Thoracic aorta (tissue), 2 donors: ENCODE results near the gene EMX2. TPM values are rescaled to one million over a fixed set of nuclear protein-coding genes. Genes with fewer than 3 reads are reported as not detected.

ENCODE experiments used
- ATAC-seq: fragments of 150-250 bp; one replicate; pipeline ENCODE4 v1.8.0; 2017; ENCODE audit warnings: low read depth; ENCODE audit not compliant: insufficient number of reproducible peaks, low FRiP score
- DNase-seq: peaks from one replicate; pipeline ENCODE4 v3.0.0-alpha.2; 2020; ENCODE audit warnings: low spot score
- H3K27ac ChIP-seq, 2 donors: fragments of 200-600 bp; sonication (generic); 1 replicate in 1 of 2; 2 replicates in 1 of 2; pipeline ENCODE4 v1.5.1; 2016; ENCODE audit warnings: mild to moderate bottlenecking in 2 of 2, moderate library complexity in 2 of 2
- H3K27me3 ChIP-seq: fragments of 200-600 bp; sonication (generic); replicated peaks from 2 replicates; pipeline ENCODE4 v1.6.0; 2016; ENCODE audit warnings: mild to moderate bottlenecking; ENCODE audit not compliant: insufficient read depth
- H3K36me3 ChIP-seq: fragments of 200-600 bp; sonication (generic); one replicate; pipeline ENCODE4 v1.5.1; 2016
- H3K4me1 ChIP-seq, 2 donors: fragments of 200-600 bp; sonication (generic); 1 replicate in 1 of 2; 2 replicates in 1 of 2; pipeline versions ENCODE4 v1.5.1 to v1.6.0; 2016; ENCODE audit warnings: low read depth in 2 of 2, mild to moderate bottlenecking in 1 of 2; ENCODE audit not compliant: control insufficient read depth in 1 of 2
- H3K4me3 ChIP-seq: fragments of 200-600 bp; sonication (generic); 2 replicates; pipeline ENCODE4 v1.5.1; 2016; ENCODE audit warnings: mild to moderate bottlenecking
- H3K9me3 ChIP-seq: fragments of 200-600 bp; sonication (generic); 2 replicates; pipeline ENCODE4 v1.5.1; 2016
- total RNA-seq, 2 donors: library from RNA; depleted of rRNA; stranded (reverse); fragments of >200 nt; gene quantifications; one replicate each; pipeline versions ENCODE4 v1.1.0 to v1.2.3, GENCODE V29; 2016
- TF ChIP-seq, protein P1 (sequence below): fragments of 200-600 bp; sonication (generic); IDR thresholded peaks from one replicate; pipeline ENCODE4 v1.5.1; 2019; ENCODE audit warnings: antibody characterized with exemption

EMX2 gene
- total RNA-seq, 2 donors from 2014 or later, result not detected

DNA sequence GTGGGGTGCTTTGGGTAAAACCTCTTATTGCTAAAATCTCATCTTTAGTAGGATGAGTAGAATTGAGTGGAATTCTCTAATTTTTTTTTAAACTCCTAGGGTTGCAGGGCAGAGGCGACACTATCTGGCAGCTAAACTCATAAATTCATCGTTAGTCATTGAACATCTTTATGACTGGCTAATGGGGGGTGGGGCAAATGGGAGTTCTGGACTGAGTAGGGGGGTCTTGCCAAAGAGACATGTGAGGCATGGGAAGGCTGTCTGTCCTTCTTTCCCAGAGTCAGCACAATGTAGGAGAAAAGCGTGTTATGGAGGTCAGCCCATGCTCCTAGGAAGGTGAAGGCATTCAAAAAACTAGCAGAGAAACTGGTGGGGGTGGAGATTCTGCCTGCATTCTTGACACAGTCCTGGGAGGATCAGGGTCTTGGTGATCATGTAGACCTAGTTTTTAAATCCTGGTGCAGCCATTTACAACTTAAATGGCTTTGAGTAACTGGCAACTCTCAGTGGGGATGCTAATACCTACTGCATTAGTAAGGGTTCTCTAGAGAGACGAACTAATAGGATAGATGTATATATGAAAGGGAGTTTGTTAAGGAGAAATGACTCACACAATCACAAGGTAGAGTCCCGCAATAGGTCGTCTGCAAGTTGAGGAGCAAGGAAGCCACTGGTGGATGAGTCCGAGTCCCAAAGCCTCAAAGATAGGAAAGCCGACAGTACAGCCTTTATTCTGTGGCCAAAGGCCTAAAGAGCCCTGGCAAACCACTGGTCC, 47.7 kb downstream of the EMX2 start:
- Histone ChIP-seq H3K9me3 (peaks cover 2% of the 10 kb centered on the region), H3K27me3 (no peaks in the 10 kb centered on the region), H3K4me3 (no peak overlapping the region), H3K27ac (no peak overlapping the region), H3K4me1 (no peaks in the 10 kb centered on the region), H3K36me3 (no peaks in the 10 kb centered on the region)
- TF ChIP-seq, protein P1, sequence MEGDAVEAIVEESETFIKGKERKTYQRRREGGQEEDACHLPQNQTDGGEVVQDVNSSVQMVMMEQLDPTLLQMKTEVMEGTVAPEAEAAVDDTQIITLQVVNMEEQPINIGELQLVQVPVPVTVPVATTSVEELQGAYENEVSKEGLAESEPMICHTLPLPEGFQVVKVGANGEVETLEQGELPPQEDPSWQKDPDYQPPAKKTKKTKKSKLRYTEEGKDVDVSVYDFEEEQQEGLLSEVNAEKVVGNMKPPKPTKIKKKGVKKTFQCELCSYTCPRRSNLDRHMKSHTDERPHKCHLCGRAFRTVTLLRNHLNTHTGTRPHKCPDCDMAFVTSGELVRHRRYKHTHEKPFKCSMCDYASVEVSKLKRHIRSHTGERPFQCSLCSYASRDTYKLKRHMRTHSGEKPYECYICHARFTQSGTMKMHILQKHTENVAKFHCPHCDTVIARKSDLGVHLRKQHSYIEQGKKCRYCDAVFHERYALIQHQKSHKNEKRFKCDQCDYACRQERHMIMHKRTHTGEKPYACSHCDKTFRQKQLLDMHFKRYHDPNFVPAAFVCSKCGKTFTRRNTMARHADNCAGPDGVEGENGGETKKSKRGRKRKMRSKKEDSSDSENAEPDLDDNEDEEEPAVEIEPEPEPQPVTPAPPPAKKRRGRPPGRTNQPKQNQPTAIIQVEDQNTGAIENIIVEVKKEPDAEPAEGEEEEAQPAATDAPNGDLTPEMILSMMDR, result no peak
- ATAC-seq, result no peak
- no peak for DNase-seq

DNA sequence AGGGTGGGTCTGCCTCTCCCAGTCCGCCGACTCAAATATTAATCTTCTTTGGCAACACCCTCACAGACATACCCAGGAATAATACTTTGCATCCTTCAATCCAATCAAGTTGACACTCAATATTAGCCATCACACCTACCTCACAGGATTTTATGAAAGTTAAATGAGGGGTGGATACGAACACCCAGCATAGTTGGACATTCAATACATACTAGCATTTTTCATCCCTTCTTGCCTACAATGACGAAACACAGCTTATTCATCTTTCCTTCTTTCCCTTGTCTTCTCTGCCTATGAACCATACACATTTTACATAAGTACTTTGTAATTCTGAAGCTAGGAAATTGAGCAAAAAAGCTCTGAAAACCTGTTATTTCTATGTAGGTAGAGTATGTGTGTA, 48.5 kb downstream of the EMX2 start:
- no peaks in the 10 kb centered on the region for H3K4me1 ChIP-seq
- H3K4me3 ChIP-seq, result no peak overlapping the region
- TF ChIP-seq, protein P1, result no peak
- peaks cover 2% of the 10 kb centered on the region for H3K9me3 ChIP-seq
- H3K27me3 ChIP-seq, result no peaks in the 10 kb centered on the region
- DNase-seq (no peak), ATAC-seq (no peak)
- H3K27ac ChIP-seq, result no peak overlapping the region
- no peaks in the 10 kb centered on the region for H3K36me3 ChIP-seq

DNA sequence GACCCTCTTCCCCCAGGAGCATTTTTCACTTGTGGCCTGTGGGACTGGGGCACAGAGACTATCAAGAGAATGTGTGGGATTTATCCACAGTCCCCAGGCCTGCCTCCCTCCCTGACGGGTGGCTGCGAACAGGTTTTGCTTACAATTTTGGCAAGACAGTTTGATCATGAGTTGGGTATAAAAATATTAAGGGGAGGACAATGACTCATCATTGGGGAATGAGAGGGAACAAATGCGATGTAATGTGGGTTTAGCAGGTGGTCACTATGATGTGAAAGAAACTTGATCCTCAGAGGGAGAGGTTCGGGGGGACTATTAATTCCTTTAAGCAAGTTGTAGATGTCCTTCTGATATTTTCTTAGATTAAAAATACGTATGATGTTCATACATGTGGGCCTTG, 52.2 kb downstream of the EMX2 start:
- H3K27ac ChIP-seq, result no peak overlapping the region
- H3K4me3 ChIP-seq, result no peak overlapping the region
- DNase-seq, result no peak
- H3K4me1 ChIP-seq, result no peaks in the 10 kb centered on the region
- H3K27me3 ChIP-seq, result no peaks in the 10 kb centered on the region
- ATAC-seq, result no peak
- H3K9me3 ChIP-seq, result peaks cover 2% of the 10 kb centered on the region
- TF ChIP-seq, protein P1, result no peak
- no peaks in the 10 kb centered on the region for H3K36me3 ChIP-seq

DNA sequence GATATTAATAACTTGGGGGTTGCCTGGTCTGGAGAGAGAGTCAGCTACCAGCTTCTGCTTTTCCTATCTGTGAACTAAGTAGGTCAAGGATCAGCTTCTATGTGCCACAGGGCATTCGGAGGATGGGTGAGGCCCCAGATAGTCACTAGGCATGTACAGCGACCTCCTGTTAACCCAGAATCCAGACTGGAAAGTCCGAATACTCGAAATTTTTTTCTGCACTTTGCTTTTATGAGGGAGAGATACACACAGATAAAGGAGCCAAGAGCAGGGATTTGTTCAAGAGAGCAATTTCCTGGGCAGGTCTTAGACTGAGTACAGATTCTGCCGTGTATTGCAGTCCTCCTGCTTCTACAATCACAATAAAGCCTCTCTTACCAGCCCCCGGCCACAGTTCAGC, 54.2 kb downstream of the EMX2 start:
- Histone ChIP-seq H3K27ac (no peak overlapping the region), H3K9me3 (peaks cover 2% of the 10 kb centered on the region), H3K4me3 (no peak overlapping the region), H3K4me1 (no peaks in the 10 kb centered on the region), H3K27me3 (no peaks in the 10 kb centered on the region), H3K36me3 (no peaks in the 10 kb centered on the region)
- no peak for DNase-seq
- ATAC-seq, result no peak
- TF ChIP-seq, protein P1, result no peak

DNA sequence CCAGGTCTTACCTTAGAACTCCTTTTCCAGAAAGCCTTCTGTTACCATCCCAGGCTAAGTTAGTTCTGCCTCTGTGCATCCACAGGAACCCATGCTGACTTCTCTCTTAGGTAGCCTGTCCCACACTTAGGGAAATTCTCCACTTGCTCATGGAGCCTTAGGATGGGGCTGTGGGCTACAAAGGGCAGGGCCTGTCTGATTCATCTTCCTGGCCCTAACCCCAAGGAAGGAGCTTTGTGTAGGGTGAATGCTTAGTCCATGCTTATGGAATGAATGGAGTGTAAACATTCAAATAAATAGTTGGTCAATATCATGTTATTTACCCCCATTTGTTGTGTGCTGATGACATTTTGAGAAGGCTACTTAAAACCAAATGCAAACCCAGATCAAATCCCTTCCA, 54.7 kb downstream of the EMX2 start:
- Histone ChIP-seq H3K4me3 (no peak overlapping the region), H3K27me3 (no peaks in the 10 kb centered on the region), H3K4me1 (no peaks in the 10 kb centered on the region), H3K27ac (no peak overlapping the region), H3K36me3 (no peaks in the 10 kb centered on the region), H3K9me3 (peaks cover 2% of the 10 kb centered on the region)
- no peak for DNase-seq
- TF ChIP-seq, protein P1, result no peak
- ATAC-seq, result no peak

Other genes with a start within 250 kb of the EMX2 start
- gene PDZD8, start 167.3 kb upstream of the EMX2 start, total RNA-seq, result 10 to 100 TPM; 23.0 to 32.9 TPM